ENCODE data around the gene TMEM97. TPM values are rescaled to one million over a fixed set of nuclear protein-coding genes. Genes with fewer than 3 reads are reported as not detected.
A peak's percentile ranks its signal among the peaks of the same experiment; 100 is the strongest.

The TMEM97 gene
- polyA plus RNA-seq, 3 donors, result 1.3 to 1.5 (median 1.4) TPM

GRCh38 chr17:28325211-28325610 lies 6.2 kb downstream of the TMEM97 start:
- Mint-ChIP-seq H3K27ac (peak overlapping the region in 1 of 7 donors; percentile 18), H3K36me3 (peaks cover 30 to 44% of the 10 kb centered on the region in 2 donors), H3K27me3 (ENCODE audit: low read depth in 3 of 3) (no peaks in the 10 kb centered on the region), H3K4me1 (peaks cover 19% of the 10 kb centered on the region), H3K4me3 (no peak overlapping the region), H3K9me3 (no peaks in the 10 kb centered on the region)
- Histone ChIP-seq H3K4me3 (replicated peaks in 1 of 3; ENCODE audit: low read depth in 2 of 3, low read length in 3 of 3) (no peak overlapping the region), H3K4me2 (replicated peaks; ENCODE audit: extremely low read depth, low read length, poor library complexity, severe bottlenecking) (no peak overlapping the region), H3K36me3 (replicated peaks in 1 of 2; ENCODE audit: control insufficient read depth in 1 of 2, insufficient read depth in 2 of 2, low read length in 2 of 2) (peaks cover 24 to 44% of the 10 kb centered on the region in 2 donors), H4K20me1 (ENCODE audit: insufficient read depth, low read length) (no peaks in the 10 kb centered on the region), H3K9ac (ENCODE audit: insufficient read depth, low read length, poor library complexity, severe bottlenecking) (no peak overlapping the region), H3K27ac (ENCODE audit: low read depth in 1 of 2, low read length in 2 of 2) (no peak overlapping the region), H3K4me1 (ENCODE audit: control insufficient read depth in 1 of 2, insufficient read depth in 2 of 2, low read length in 2 of 2) (peaks cover 17 to 20% of the 10 kb centered on the region in 2 donors), H3K9me3 (replicated peaks in 1 of 2; ENCODE audit: control insufficient read depth in 1 of 2, insufficient read depth in 1 of 2, low read length in 2 of 2) (no peaks in the 10 kb centered on the region), H2AFZ (ENCODE audit: insufficient read depth, low read depth, low read length, poor library complexity, severe bottlenecking) (no peak overlapping the region), H3K27me3 (ENCODE audit: control insufficient read depth in 2 of 2, insufficient read depth in 2 of 2, low read length in 2 of 2) (no peaks in the 10 kb centered on the region), H3K79me2 (ENCODE audit: insufficient read depth, low read length) (peaks cover 21% of the 10 kb centered on the region)
- intact Hi-C loops (cut with micrococcal nuclease), result no loop called here
- no peak for DNase-seq
- no peak for TF ChIP-seq CTCF (IDR thresholded peaks at IDR 0.05)
- 100% methylated on average over 2 of the region's 5 CpGs for WGBS (ENCODE audit: insufficient coverage)

- Histone ChIP-seq H3K4me3 (replicated peaks in 1 of 3; ENCODE audit: low read depth in 2 of 3, low read length in 3 of 3) (no peak overlapping the region), H3K36me3 (replicated peaks in 1 of 2; ENCODE audit: control insufficient read depth in 1 of 2, insufficient read depth in 2 of 2, low read length in 2 of 2) (peaks cover 32 to 53% of the 10 kb centered on the region in 2 donors), H3K4me2 (replicated peaks; ENCODE audit: extremely low read depth, low read length, poor library complexity, severe bottlenecking) (no peak overlapping the region), H3K9me3 (replicated peaks in 1 of 2; ENCODE audit: control insufficient read depth in 1 of 2, insufficient read depth in 1 of 2, low read length in 2 of 2) (no peaks in the 10 kb centered on the region), H4K20me1 (ENCODE audit: insufficient read depth, low read length) (no peaks in the 10 kb centered on the region), H2AFZ (ENCODE audit: insufficient read depth, low read depth, low read length, poor library complexity, severe bottlenecking) (no peak overlapping the region), H3K9ac (ENCODE audit: insufficient read depth, low read length, poor library complexity, severe bottlenecking) (no peak overlapping the region), H3K4me1 (ENCODE audit: control insufficient read depth in 1 of 2, insufficient read depth in 2 of 2, low read length in 2 of 2) (peaks cover 17 to 20% of the 10 kb centered on the region in 2 donors), H3K27me3 (ENCODE audit: control insufficient read depth in 2 of 2, insufficient read depth in 2 of 2, low read length in 2 of 2) (no peaks in the 10 kb centered on the region), H3K79me2 (ENCODE audit: insufficient read depth, low read length) (peaks cover 20% of the 10 kb centered on the region), H3K27ac (ENCODE audit: low read depth in 1 of 2, low read length in 2 of 2) (peak overlapping the region in 1 of 2 donors; percentile 8)
- intact Hi-C loops (cut with micrococcal nuclease), result no loop called here
- Mint-ChIP-seq H3K9me3 (no peaks in the 10 kb centered on the region), H3K4me3 (no peak overlapping the region), H3K27me3 (ENCODE audit: low read depth in 3 of 3) (no peaks in the 10 kb centered on the region), H3K4me1 (peaks cover 18% of the 10 kb centered on the region), H3K36me3 (peaks cover 39 to 53% of the 10 kb centered on the region in 2 donors), H3K27ac (no peak overlapping the region)
- no peak for TF ChIP-seq CTCF (IDR thresholded peaks at IDR 0.05)
- DNase-seq, result no peak
- WGBS (ENCODE audit: insufficient coverage), result 100% methylated on average over 6 of the region's 7 CpGs
Observed at GRCh38 chr17:28326114-28326513, 7.1 kb downstream of the TMEM97 start.

All from CD14-positive monocyte (primary cell).